Sigmoid colon (tissue), 7 donors: ENCODE data around the gene AZIN2. TPM values are rescaled to one million over a fixed set of nuclear protein-coding genes. Genes with fewer than 3 reads are reported as not detected.

Experiments
- DNase-seq: peaks from one replicate; pipeline ENCODE4 v3.0.0-alpha.2; 2019
- H3K27ac ChIP-seq, 4 donors: fragments of 200-600 bp; sonication (generic); one replicate each; pipeline ENCODE4 v1.5.1; 2016 to 2019; ENCODE audit warnings: mild to moderate bottlenecking in 1 of 4
- H3K27me3 ChIP-seq, 3 donors: fragments of 200-600 bp; sonication (generic); one replicate each; pipeline ENCODE4 v1.5.1; 2019; ENCODE audit warnings: mild to moderate bottlenecking in 1 of 3
- H3K36me3 ChIP-seq, 4 donors: fragments of 200-600 bp; sonication (generic); one replicate each; pipeline ENCODE4 v1.5.1; 2016 to 2019
- H3K4me1 ChIP-seq, 4 donors: fragments of 200-600 bp; sonication (generic); one replicate each; pipeline ENCODE4 v1.5.1; 2017 to 2019
- H3K4me3 ChIP-seq, 4 donors: fragments of 200-600 bp; sonication (generic); one replicate each; pipeline ENCODE4 v1.5.1; 2017 to 2019; ENCODE audit warnings: mild to moderate bottlenecking in 2 of 4, moderate library complexity in 1 of 4
- H3K9me3 ChIP-seq, 4 donors: fragments of 200-600 bp in 3 of 4; sonication (generic) in 3 of 4; one replicate each; pipeline versions ENCODE4 v1.5.1 to v1.6.1; 2013 to 2019
- EP300 ChIP-seq, 4 donors: sonication (generic); formaldehyde crosslinking; IDR thresholded peaks; one replicate each; pipeline ENCODE4 v1.6.1; 2017; ENCODE audit warnings: antibody characterized with exemption in 4 of 4
- POLR2A ChIP-seq, 2 donors: fragments of 450-650 bp; IDR thresholded peaks; one replicate each; pipeline ENCODE4 v1.6.1; 2016; ENCODE audit warnings: antibody characterized with exemption in 2 of 2, mild to moderate bottlenecking in 2 of 2, moderate library complexity in 2 of 2
- POLR2AphosphoS5 ChIP-seq, 4 donors: sonication (generic); formaldehyde crosslinking; IDR thresholded peaks; one replicate each; pipeline ENCODE4 v1.6.1; 2017; ENCODE audit warnings: antibody characterized with exemption in 4 of 4
- WGBS, 2 donors: extraction: QIAGEN DNeasy Blood & Tissue Kit; methylation state at CpG; one replicate each; pipeline ENCODE4 v1.1.7; 2013; 5-methylcytosine and 5-hydroxymethylcytosine counted together
- intact Hi-C: fragments of 100-400 bp; cut with DNase I; formaldehyde crosslinking; loops from one replicate; pipeline ENCODE4 v1.15.1; 2023
- polyA plus RNA-seq, 3 donors: library from polyadenylated mRNA; stranded (reverse); fragments of 200-250 nt; gene quantifications; one replicate each; pipeline ENCODE4 v1.2.3, GENCODE V29; 2013
- total RNA-seq, 4 donors: library from RNA; depleted of rRNA; stranded (reverse); fragments of >200 nt; gene quantifications; one replicate each; pipeline ENCODE4 v1.1.0, GENCODE V29; 2016
- TF ChIP-seq, protein P1 (sequence below), 4 experiments: fragments of 450-650 bp in 3 of 4; fragments of 200-600 bp in 1 of 4; IDR thresholded peaks; one replicate each; pipeline ENCODE4 v1.5.1; 2016 to 2019; ENCODE audit warnings: antibody characterized with exemption in 4 of 4, mild to moderate bottlenecking in 3 of 4, moderate library complexity in 2 of 4
- donor health status: healthy with polysubstance abuse.
- donor health status: Bipolar disorder and iron deficiency.
- donor health status: healthy.

AZIN2 gene
- total and polyA plus RNA-seq, 7 donors: 1.1 to 30.9 (median 2.5) TPM

DNA sequence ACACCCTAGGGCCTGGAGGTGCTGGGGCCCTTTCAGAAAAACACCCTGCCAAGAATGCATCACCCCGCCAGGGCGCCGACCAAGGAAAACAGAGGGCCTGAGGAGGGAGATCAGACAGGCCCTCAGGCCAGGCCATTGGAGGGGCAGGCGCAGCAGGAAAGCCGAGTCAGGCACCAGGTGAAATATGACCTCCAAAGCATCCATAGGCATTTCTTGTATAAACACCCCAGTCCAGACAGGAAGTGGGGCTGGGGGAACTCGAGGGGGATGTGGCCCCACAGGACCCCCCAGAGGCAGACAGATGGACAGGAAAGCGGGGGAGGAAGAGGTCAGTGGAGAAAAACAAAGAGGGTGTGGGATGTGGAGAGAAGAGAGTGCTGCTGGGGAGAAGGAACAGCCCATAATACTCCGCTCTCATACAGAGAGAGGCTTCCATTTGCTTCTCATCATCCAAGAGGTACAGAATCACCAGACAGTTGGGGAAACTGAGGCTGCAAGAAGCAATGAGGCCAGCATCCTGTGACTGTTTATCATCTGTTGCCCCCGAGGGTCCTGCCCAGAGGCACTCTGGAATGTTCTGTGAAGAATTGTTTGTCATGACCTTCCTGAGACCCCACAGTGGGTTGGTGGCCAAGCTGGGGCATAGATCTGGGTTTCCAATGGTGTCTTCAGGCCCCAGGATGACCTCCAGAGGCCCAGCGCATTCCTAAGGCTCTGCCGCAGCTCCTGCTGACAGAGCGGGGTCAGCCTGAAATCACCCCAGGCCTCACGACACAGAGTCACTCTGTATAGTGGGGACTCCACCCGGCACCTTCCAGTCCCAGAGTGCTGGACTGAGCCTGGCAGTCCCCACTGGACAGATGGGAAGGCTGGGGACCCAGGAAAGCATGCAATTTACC is 82.9 kb downstream of the AZIN2 start:
- peaks cover 0 to 19% (median 0%) of the 10 kb centered on the region in 4 donors for H3K36me3 ChIP-seq

DNA sequence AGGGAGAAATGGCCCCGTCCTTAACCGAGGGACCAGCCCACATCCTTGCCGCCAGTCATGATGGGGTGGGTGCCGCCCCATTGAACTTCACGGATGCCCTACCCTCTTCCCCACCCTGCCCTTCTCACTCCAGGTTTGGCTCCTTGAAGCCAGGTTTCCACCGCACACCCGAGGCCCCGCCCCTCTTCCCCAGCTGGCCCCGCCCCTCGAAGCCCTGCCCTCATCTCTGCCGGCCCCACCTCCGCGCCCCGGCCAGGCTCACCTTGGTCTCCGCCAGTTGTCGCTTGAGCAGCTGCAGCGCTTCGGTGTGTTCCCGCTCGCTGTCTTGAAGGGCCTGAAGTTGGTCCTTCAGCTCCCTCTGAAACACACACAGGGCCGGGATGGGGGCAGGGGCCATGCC is 84.3 kb downstream of the AZIN2 start:
- DNase-seq: no peak
- Histone ChIP-seq H3K4me3 (no peak overlapping the region), H3K9me3 (no peaks in the 10 kb centered on the region), H3K27ac (no peak overlapping the region), H3K27me3 (no peaks in the 10 kb centered on the region), H3K4me1 (peaks cover 0 to 12% (median 10%) of the 10 kb centered on the region in 4 donors), H3K36me3 (peaks cover 0 to 11% (median 0%) of the 10 kb centered on the region in 4 donors)
- no peak for TF ChIP-seq EP300 (IDR thresholded peaks at IDR 0.05)
- no peak for TF ChIP-seq POLR2AphosphoS5 (IDR thresholded peaks at IDR 0.05)
- TF ChIP-seq POLR2A (IDR thresholded peaks at IDR 0.05): no peak
- TF ChIP-seq, protein P1, sequence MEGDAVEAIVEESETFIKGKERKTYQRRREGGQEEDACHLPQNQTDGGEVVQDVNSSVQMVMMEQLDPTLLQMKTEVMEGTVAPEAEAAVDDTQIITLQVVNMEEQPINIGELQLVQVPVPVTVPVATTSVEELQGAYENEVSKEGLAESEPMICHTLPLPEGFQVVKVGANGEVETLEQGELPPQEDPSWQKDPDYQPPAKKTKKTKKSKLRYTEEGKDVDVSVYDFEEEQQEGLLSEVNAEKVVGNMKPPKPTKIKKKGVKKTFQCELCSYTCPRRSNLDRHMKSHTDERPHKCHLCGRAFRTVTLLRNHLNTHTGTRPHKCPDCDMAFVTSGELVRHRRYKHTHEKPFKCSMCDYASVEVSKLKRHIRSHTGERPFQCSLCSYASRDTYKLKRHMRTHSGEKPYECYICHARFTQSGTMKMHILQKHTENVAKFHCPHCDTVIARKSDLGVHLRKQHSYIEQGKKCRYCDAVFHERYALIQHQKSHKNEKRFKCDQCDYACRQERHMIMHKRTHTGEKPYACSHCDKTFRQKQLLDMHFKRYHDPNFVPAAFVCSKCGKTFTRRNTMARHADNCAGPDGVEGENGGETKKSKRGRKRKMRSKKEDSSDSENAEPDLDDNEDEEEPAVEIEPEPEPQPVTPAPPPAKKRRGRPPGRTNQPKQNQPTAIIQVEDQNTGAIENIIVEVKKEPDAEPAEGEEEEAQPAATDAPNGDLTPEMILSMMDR (IDR thresholded peaks at IDR 0.05): no peak
- intact Hi-C loops: no loop called here
- 92% methylated on average over 21 of the region's 21 CpGs for WGBS, 2 donors

More for the DNA sequence above, 82.9 kb downstream of the AZIN2 start:
- Histone ChIP-seq H3K27ac (no peak overlapping the region), H3K4me3 (no peak overlapping the region), H3K4me1 (peaks cover 0 to 12% (median 10%) of the 10 kb centered on the region in 4 donors), H3K9me3 (no peaks in the 10 kb centered on the region), H3K27me3 (no peaks in the 10 kb centered on the region)
- 82 to 86% methylated on average over 14 of the region's 14 CpGs for WGBS, 2 donors
- no peak for TF ChIP-seq POLR2A (IDR thresholded peaks at IDR 0.05)
- TF ChIP-seq, protein P1 (IDR thresholded peaks at IDR 0.05): no peak
- TF ChIP-seq EP300 (IDR thresholded peaks at IDR 0.05): no peak
- TF ChIP-seq POLR2AphosphoS5 (IDR thresholded peaks at IDR 0.05): no peak
- intact Hi-C loops: no loop called here
- no peak for DNase-seq

DNA sequence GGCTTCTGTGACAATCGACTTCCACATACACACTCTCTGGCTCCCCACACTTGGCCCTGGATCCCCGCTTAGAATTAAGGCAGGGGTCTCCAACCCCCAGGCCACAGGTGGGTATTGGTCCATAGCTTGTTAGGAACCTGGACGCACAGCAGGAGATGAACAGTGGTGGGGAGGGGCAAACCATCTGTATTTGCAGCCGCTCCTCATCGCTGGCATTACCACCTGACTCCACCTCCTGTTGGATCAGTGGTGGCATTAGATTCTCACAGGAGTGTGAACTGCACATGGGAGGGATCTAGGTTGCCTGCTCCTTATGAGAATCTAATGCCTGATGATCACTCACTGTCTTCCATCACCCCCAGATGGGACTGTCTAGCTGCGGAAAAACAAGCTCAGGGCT is 84.9 kb downstream of the AZIN2 start:
- Histone ChIP-seq H3K27ac (no peak overlapping the region), H3K9me3 (no peaks in the 10 kb centered on the region), H3K36me3 (peaks cover 0 to 11% (median 0%) of the 10 kb centered on the region in 4 donors), H3K4me3 (no peak overlapping the region), H3K4me1 (peaks cover 0 to 10% (median 9%) of the 10 kb centered on the region in 4 donors), H3K27me3 (no peaks in the 10 kb centered on the region)
- intact Hi-C loops: no loop called here
- TF ChIP-seq POLR2AphosphoS5 (IDR thresholded peaks at IDR 0.05): no peak
- no peak for TF ChIP-seq EP300 (IDR thresholded peaks at IDR 0.05)
- TF ChIP-seq POLR2A (IDR thresholded peaks at IDR 0.05): no peak
- TF ChIP-seq, protein P1 (IDR thresholded peaks at IDR 0.05): no peak
- DNase-seq: no peak
- WGBS, 2 donors: 96 to 97% methylated on average over 6 of the region's 6 CpGs

DNA sequence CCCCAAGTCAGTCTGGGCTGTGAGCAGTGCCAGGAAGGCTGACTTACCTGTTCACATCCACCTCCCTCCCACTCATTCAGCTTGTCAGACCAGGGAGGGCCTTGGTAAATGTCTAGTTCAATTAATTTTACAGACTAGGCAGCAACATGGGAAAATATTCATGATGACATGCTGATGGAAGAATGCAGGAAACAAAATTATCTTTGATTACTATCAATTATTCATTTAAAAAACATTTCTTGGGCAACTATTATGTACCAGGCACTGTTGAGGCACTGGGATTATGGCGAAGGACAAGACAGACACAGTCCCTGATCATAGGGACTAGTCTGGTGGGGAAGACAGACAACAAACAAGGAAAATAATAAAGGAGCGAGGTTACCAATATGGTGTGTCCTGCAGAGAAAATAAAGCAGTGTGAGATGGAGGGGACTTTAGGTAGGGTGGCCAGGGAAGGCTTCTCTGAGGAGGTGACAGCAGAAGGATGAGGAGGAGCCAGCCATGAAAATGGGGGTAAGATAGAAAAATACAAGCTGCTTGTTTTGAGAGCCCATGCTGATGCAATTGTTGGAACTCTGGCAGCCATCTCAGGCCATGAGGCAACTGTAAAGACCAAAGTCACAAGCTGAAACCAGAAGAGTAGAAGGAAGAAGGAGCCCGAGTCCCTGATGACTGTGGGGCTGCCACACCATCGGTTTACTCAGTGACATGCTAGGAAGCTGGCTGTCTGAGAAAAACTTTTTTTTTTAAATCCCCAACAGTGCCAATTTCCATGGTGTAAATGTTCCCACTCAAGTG is 86.9 kb downstream of the AZIN2 start:
- Histone ChIP-seq H3K4me1 (peaks cover 0 to 7% (median 0%) of the 10 kb centered on the region in 4 donors), H3K4me3 (no peak overlapping the region), H3K36me3 (peaks cover 0 to 11% (median 0%) of the 10 kb centered on the region in 4 donors), H3K27ac (no peak overlapping the region), H3K27me3 (no peaks in the 10 kb centered on the region), H3K9me3 (no peaks in the 10 kb centered on the region)
- intact Hi-C loops: no loop called here
- DNase-seq: no peak
- TF ChIP-seq POLR2A (IDR thresholded peaks at IDR 0.05) (no peak), POLR2AphosphoS5 (IDR thresholded peaks at IDR 0.05) (no peak), EP300 (IDR thresholded peaks at IDR 0.05) (no peak)
- TF ChIP-seq, protein P1 (IDR thresholded peaks at IDR 0.05): no peak
- WGBS, 2 donors: 91 to 93% methylated on average over 4 of the region's 4 CpGs
